ENCODE data around the gene C6orf89.

C6orf89 gene

DNA sequence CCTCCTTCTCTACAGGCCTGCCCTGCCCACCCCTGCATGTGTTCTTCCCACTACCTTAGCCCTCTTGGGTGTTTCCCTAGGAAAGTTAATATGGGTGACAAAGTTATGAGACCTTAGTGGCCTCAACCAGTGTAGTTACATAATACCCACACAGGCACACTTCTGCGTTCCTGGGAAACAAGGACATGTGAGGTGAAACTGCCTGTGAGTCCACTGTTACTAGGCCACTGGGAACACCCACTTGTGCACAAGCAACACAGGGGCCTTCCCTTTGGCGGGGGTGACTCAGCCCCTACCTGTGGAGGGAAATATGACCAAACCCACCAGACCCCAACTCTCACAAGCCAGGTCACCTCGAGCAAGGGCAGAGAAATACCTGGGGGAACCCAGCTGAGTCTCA, 81.5 kb downstream of the C6orf89 start:
- no peak for DNase-seq (ENCODE audit: low read depth in 1 of 2, low spot score in 1 of 2)

GRCh38 chr6:36967757-36968156, 82.0 kb downstream of the C6orf89 start:
- DNase-seq (ENCODE audit: low read depth in 1 of 2, low spot score in 1 of 2), result no peak

DNA sequence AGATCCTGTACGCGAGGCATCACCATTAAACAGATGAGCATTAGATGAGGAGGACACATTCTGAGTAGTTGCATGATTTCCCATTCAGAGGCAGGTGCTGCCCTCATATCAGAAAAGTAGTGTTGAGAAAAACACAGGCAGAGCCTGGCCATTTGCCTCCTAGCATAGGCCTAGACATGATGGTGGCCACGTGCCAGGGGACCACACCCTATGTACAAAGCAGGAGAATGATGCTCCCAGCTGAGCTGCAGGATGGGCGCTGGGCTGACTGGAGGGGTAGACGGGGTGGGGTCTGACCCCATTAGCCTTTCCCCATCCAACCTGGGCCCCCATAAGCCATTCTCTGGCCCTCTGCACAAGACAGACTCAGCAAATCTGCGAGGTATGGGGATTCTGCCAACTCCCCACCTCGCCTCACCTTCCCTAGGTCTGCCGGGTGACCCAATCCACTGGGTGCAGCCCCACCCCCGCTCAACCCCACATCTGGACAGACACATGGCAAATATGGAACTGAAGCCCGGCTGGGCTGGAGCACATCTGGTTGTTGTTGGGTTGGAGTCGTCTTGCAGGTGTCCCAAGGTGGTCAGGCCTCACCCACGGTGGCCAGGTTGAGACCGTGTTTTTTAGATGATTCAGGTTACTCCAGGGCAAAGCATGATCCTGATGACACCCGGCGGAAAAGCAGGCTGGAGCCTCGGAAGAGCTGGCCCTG, 82.7 kb downstream of the C6orf89 start:
- DNase-seq (ENCODE audit: low read depth in 1 of 2, low spot score in 1 of 2), result no peak

DNA sequence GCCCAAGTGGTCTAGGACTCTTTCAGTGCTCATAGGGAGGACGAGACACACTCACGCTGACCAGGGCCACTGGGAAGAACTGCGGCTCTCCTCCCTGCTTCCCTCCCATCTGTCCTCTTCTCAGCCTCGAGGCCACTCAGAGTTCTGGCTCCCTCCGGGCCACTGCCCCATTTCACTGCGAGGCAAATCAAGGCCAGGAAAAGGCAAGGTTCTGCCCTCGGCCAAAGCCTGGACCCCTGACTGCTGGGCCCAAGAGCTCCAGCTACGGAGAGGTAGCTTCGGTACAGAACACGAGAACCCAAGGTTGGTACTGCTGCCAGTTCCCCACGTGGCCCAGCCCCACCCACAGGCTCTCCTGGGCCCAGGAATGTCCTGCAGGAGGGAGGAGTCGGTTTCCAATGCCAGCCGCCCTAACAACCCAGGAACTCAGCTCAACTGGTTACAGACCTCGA, 83.5 kb downstream of the C6orf89 start:
- no peak for DNase-seq (ENCODE audit: low read depth in 1 of 2, low spot score in 1 of 2)

DNA sequence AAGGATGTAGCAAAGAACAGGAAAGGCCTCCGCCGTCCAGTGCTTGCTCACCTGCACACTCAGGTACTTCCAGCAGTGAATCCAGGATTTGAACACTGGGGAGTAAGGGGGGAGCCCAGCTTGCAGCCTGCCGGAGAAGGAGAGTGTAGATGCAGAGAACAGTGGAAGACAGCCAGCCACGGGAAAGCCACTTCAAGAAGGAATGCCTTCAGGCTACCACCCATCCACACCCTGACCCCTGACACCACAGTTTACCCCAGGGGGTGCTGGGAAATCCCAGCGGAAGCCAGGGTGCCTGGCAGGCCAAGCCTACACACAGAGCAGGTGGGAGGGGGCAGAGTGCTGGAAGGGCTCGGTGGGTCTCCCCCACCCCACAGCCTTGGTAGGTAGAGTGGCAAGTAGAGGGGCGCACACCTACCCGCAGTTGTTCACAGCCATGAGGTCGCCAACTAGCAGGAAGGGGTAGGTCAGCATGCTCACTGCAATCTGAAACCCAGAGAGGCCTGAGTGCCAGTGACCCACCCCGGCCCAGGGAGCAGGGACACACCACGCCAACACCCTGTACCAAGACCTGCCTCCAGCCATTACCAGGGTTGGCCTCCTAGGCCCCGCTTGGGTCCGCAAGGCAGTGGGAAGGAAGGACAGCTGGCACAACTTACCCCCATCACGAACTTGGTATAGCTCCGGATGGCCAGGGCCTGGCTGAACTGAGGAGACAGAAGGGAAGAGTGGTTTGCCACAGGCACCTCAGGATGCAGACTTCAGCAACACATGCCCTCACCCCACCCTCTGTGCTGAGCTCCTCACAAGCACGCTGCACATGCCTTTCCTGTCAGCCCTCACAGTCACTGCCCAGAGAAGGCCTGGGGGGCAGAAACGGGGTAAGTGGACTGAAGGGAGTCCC, 84.5 kb downstream of the C6orf89 start:
- no peak for DNase-seq (ENCODE audit: low read depth in 1 of 2, low spot score in 1 of 2)

- DNase-seq (ENCODE audit: low read depth in 1 of 2, low spot score in 1 of 2), result no peak
These were observed 85.4 kb downstream of the C6orf89 start for GRCh38 chr6:36970892-36971842.

GRCh38 chr6:36971921-36972673, 86.3 kb downstream of the C6orf89 start:
- DNase-seq (ENCODE audit: low read depth in 1 of 2, low spot score in 1 of 2), result no peak

- no peak for DNase-seq (ENCODE audit: low read depth in 1 of 2, low spot score in 1 of 2)
These were observed 87.4 kb downstream of the C6orf89 start for GRCh38 chr6:36973190-36973589.

- DNase-seq (ENCODE audit: low read depth in 1 of 2, low spot score in 1 of 2), result no peak
These were observed 87.9 kb downstream of the C6orf89 start for GRCh38 chr6:36973647-36974046.

DNA sequence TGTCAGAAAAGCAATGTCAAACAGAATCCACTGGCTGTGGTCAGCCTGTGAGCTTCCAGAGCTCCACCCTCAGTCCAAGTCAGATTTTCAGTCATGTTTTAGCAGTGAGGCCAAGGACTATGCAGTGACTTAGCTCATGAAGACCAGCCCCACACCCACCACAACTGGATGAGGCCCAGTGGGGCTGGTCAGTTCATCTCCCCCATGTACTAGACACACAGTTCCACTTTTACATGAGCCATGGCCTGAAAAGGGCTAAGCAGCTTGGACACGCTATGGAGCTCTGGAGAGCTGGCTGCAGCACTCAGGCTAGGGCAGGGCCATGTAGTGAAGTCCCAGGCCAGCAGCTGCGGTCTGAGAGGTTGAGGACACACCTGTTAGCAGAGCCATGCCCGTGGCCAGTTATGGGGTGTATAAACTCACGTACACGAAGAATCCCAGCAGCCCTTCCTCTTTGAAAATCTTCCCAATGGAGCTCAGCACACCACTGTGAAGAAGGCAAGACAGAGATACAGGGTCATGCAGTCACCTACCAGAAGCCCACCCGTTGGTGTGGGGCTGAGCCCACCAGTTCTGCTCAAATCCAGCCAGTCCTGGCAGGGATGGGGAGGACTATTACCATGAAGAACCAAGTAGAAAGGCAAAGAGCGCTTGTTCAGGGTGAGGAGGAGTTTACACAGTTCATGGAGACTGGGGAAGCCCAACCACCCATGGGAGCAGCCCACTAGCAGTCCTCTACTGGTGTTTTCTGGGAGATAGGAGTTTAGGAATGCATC, 89.7 kb downstream of the C6orf89 start:
- DNase-seq (ENCODE audit: low read depth in 1 of 2, low spot score in 1 of 2), result no peak

GRCh38 chr6:36976007-36976264, 90.2 kb downstream of the C6orf89 start:
- DNase-seq (ENCODE audit: low read depth in 1 of 2, low spot score in 1 of 2), result no peak

DNA sequence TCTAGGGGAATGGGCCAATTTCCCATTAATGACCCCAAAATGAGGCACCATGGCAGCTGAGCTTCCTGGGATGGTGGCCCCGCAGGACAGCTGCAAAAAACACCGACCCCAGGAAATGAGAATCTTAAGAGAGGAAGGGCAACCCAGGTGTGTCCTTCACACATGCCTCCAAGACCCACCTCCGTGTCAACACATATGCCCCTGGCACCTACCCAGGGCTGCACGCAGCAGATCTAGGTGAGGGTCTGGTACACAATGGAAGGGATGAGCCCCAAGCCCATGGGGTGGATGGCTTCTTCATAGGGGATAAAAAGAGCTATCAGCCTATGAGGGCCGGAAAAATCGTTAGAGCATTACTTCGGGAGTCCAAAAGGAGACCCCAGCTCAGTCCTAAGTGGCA, 90.8 kb downstream of the C6orf89 start:
- DNase-seq (ENCODE audit: low read depth in 1 of 2, low spot score in 1 of 2), result no peak

DNA sequence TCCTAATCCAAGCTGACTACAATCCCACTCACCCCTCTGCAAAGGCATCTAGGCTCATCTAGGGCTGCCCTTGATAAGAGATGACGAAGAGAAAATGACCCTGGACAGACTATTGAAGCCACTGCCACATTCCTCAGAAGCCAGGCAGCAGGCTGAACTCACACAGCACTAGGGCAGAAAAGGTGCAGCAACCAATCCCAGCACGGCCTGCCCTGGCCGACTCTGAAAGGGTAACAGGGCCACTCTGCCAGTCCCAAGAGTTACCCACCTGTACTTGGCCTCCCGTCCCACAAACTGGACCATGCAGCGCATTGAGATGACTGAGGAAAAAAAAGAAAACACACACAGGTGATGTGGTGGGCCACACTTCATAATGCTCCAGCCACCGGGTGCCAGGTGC, 91.2 kb downstream of the C6orf89 start:
- DNase-seq (ENCODE audit: low read depth in 1 of 2, low spot score in 1 of 2), result no peak

DNA sequence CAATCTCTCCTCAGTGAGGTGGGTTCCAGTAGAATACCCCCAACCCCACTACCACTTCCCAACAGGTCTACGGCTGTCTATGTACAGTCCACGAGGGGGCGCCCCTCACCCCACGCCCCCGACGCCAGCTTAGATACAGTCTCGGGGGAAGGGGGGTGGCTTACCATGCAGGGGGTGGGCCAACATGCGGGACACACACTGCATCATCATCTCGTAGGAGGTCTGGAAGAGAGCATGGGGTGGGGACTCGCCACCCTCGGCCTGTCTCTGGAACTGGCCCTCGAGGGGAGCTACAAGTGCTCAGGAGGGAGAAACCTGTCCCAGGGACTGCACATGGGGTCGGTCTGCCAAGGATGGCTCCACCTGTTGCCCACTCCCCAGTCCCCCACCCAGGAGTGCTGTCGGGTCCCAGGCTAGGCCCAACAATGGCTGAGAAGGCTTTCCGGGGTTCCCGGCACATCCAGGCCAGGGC, 91.8 kb downstream of the C6orf89 start:
- no peak for DNase-seq (ENCODE audit: low read depth in 1 of 2, low spot score in 1 of 2)
